IPS-15b (cell line): ENCODE results near the gene KIAA1958.

Experiments
- H3K27me3 ChIP-seq: one replicate; pipeline ENCODE4 v1.6.1; 2013; ENCODE audit warnings: low read length; ENCODE audit not compliant: control insufficient read depth, insufficient read depth
- H3K36me3 ChIP-seq: one replicate; pipeline ENCODE4 v1.6.1; 2013; ENCODE audit warnings: low read length; ENCODE audit not compliant: control insufficient read depth, insufficient read depth
- H3K4me1 ChIP-seq: one replicate; pipeline ENCODE4 v1.6.1; 2013; ENCODE audit warnings: mild to moderate bottlenecking, low read length; ENCODE audit not compliant: control insufficient read depth, insufficient read depth
- H3K4me3 ChIP-seq: one replicate; pipeline ENCODE4 v1.5.1; 2013; ENCODE audit warnings: low read depth, low read length
- H3K9ac ChIP-seq: one replicate; pipeline ENCODE4 v1.6.1; 2013; ENCODE audit warnings: low read depth, mild to moderate bottlenecking, low read length
- H3K9me3 ChIP-seq: one replicate; pipeline ENCODE4 v1.6.1; 2013; ENCODE audit warnings: mild to moderate bottlenecking, low read length; ENCODE audit not compliant: control insufficient read depth, insufficient read depth

The KIAA1958 gene

DNA sequence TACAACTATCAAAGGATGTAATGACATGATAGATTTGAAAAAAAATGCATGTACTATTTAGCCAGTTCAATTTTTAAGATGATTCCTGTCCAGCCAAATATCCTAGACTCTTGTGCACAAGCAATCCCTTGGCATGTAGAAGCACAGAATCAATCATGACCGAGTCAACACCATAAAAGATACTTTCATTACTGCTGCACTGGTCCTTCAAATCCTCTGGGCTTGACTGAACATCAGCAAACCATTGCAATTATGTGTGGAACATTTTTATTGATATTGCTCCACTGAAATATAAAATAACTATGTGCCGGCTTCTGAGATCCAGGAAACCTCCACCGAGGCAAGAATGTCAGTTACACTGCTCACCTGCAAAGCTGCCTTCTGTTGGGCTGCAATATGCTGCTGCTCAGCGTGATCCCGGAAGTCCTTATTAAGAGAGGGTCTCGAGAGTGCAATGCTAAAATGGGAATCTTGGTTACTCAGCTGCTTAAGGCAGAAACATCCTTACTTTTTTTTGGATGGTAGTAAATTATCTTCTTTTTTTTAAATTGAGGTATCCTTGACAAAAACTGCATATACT, 202.6 kb downstream of the KIAA1958 start:
- Histone ChIP-seq H3K4me1 (no peaks in the 10 kb centered on the region), H3K4me3 (no peak overlapping the region), H3K9me3 (no peaks in the 10 kb centered on the region), H3K27me3 (no peaks in the 10 kb centered on the region), H3K36me3 (peaks cover 5% of the 10 kb centered on the region), H3K9ac (no peak overlapping the region)

GRCh38 chr9:112694706-112695555, 208.3 kb downstream of the KIAA1958 start:
- Histone ChIP-seq H3K27me3 (no peaks in the 10 kb centered on the region), H3K9me3 (no peaks in the 10 kb centered on the region), H3K9ac (no peak overlapping the region), H3K4me3 (no peak overlapping the region), H3K4me1 (no peaks in the 10 kb centered on the region), H3K36me3 (peaks cover 5% of the 10 kb centered on the region)

GRCh38 chr9:112696461-112696860, 209.8 kb downstream of the KIAA1958 start:
- no peaks in the 10 kb centered on the region for H3K36me3 ChIP-seq
- H3K9ac ChIP-seq = no peak overlapping the region
- H3K4me3 ChIP-seq = no peak overlapping the region

DNA sequence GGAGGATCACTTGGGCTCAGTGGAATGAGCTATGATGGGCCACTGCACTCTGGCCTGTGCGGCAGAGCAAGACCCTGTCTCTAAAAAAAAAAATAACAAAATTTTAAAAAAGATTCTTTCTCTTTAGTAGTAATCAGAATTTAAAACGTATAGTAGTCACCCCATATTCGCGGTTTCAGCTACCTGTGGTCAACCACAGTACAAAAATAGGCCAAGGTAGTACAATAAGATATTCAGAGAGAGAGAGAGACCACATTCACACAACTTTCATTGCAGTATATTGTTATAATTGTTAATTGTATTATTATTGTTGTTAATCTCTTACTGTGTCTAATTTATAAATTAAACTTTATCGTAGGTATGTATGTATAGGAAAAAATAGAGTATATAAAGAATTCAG, 212.6 kb downstream of the KIAA1958 start:
- Histone ChIP-seq H3K9me3 (no peaks in the 10 kb centered on the region), H3K27me3 (no peaks in the 10 kb centered on the region), H3K4me1 (no peaks in the 10 kb centered on the region), H3K9ac (no peak overlapping the region), H3K4me3 (no peak overlapping the region), H3K36me3 (no peaks in the 10 kb centered on the region)

More at GRCh38 chr9:112696461-112696860, 209.8 kb downstream of the KIAA1958 start:
- H3K9me3 ChIP-seq = no peaks in the 10 kb centered on the region
- no peaks in the 10 kb centered on the region for H3K4me1 ChIP-seq
- H3K27me3 ChIP-seq = no peaks in the 10 kb centered on the region

DNA sequence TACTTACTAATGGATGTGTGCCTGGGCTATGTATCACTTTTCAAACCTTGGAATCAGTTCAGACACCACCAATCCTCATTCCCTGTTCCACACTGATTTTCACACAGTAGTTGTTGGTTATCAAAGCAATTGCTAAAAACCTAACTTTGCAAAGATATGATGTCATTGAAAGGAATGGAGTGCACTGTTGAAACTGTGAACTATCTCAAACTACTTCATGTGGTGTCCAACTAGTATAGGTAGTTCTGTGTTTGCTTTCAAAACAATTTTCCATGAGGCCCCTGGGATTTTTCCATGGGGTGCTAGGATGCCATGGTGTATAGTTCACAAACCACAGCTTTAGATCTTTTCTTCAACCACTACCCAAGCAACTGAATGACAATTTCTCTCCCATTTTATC, 213.5 kb downstream of the KIAA1958 start:
- Histone ChIP-seq H3K36me3 (no peaks in the 10 kb centered on the region), H3K9me3 (no peaks in the 10 kb centered on the region), H3K9ac (no peak overlapping the region), H3K4me1 (no peaks in the 10 kb centered on the region), H3K27me3 (no peaks in the 10 kb centered on the region), H3K4me3 (no peak overlapping the region)

GRCh38 chr9:112703304-112703703, 216.7 kb downstream of the KIAA1958 start:
- no peaks in the 10 kb centered on the region for H3K4me1 ChIP-seq
- no peaks in the 10 kb centered on the region for H3K27me3 ChIP-seq
- H3K36me3 ChIP-seq = no peaks in the 10 kb centered on the region
- no peaks in the 10 kb centered on the region for H3K9me3 ChIP-seq
- H3K4me3 ChIP-seq = no peak overlapping the region
- no peak overlapping the region for H3K9ac ChIP-seq

- Histone ChIP-seq H3K4me3 (no peak overlapping the region), H3K27me3 (no peaks in the 10 kb centered on the region), H3K9ac (no peak overlapping the region), H3K9me3 (no peaks in the 10 kb centered on the region), H3K4me1 (no peaks in the 10 kb centered on the region), H3K36me3 (no peaks in the 10 kb centered on the region)
These were observed 219.3 kb downstream of the KIAA1958 start for GRCh38 chr9:112705768-112706427.

DNA sequence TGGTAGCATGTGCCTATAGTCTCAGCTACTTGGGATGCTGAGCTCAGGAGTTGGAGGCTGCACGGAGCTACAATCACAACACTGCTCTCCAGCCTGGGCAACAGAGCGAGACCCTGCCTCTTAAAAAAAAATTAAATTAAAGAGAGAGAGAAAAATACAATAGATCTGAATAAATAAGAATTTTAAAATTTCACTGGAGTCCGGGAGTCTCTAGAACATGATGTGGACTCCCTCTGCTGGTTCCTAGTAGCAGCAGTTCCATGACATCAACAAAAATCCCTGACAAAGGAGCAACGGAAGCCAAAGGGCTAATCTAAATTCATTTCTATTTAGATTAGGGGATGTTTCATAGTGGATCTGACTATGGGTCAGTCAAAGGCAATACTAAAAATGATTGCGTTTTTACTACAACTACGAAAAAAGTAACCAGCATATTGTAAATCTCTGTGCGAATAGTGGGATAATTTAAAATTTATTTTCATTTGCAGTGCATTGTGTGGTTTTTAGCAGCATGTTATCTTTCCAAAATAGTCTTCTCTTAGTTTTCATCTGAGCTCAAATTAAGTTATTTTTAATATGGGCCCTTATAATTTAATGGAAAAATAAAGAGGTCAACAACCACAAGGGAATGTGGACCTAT, 224.5 kb downstream of the KIAA1958 start:
- no peak overlapping the region for H3K4me3 ChIP-seq
- H3K9me3 ChIP-seq = no peaks in the 10 kb centered on the region
- no peaks in the 10 kb centered on the region for H3K36me3 ChIP-seq
- H3K27me3 ChIP-seq = no peaks in the 10 kb centered on the region
- H3K9ac ChIP-seq = no peak overlapping the region
- H3K4me1 ChIP-seq = no peaks in the 10 kb centered on the region

DNA sequence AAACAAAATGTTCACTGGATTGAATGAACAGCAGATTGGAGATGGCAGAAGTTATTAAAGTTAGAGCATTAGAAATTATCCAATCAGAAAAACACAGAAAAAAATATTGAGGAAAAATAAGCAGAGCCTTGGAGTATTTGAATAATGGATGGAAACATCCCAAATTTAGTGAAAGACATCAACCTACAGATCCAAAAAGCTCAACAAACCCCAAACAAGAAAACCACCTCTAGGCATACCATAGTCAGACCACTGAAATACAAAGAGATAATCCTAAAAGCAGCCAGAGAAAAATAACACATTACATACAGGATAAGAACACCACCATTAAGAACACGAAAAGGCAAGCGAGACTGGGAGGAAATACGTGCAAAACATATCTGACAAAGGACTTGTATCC, 226.1 kb downstream of the KIAA1958 start:
- H3K36me3 ChIP-seq = no peaks in the 10 kb centered on the region
- no peak overlapping the region for H3K9ac ChIP-seq
- H3K9me3 ChIP-seq = no peaks in the 10 kb centered on the region
- H3K27me3 ChIP-seq = no peaks in the 10 kb centered on the region
- H3K4me3 ChIP-seq = no peak overlapping the region
- H3K4me1 ChIP-seq = no peaks in the 10 kb centered on the region

GRCh38 chr9:112717661-112718331, 231.2 kb downstream of the KIAA1958 start, which contains the start of gene INIP:
TSS of gene INIP (minus strand) at chr9:112718117. CDS start at chr9:112716485, 1,632 bp downstream.
- Histone ChIP-seq H3K4me1 (no peaks in the 10 kb centered on the region), H3K36me3 (no peaks in the 10 kb centered on the region)

More at GRCh38 chr9:112717661-112718331, 231.2 kb downstream of the KIAA1958 start, which contains the start of gene INIP:
- Histone ChIP-seq H3K27me3 (no peaks in the 10 kb centered on the region), H3K9me3 (no peaks in the 10 kb centered on the region), H3K4me3 (peak within 1 kb of the TSS; percentile 98), H3K9ac (peak within 1 kb of the TSS; percentile 87)
